GM18499 (cell line): ENCODE measurements around the gene ACSS1.

Experiments used
- ATAC-seq: cut with Tn5 transposase; IDR thresholded peaks from one replicate; pipeline ENCODE4 v1.9.1; 2021; ENCODE audit warnings: moderate number of reproducible peaks; ENCODE audit not compliant: insufficient read depth, unreplicated experiment

Gene ACSS1

GRCh38 chr20:25079171-25079570 lies 21.2 kb upstream of the ACSS1 start:
- ATAC-seq: no peak

DNA sequence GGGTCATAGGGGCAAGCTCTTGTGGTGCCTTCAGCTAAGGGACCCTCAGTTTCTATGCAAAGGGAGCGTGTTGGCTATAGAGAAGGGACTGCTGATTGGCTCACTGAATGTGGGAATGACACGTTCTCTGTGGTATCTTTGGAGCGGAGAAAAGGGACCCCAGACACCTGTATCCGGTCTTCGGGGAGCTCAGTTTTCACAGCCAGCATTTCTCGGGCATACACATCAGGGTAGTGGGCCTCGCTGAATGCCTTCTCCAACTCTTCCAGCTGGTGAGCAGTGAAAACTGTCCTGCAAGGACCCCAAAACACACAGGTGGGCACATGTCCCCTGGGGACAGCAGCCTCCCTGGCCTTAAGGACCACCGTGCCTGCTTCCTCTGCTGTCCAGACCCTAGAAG lies 20.7 kb upstream of the ACSS1 start:
- no peak for ATAC-seq

- no peak for ATAC-seq
Observed at GRCh38 chr20:25077610-25078169, 19.8 kb upstream of the ACSS1 start.

DNA sequence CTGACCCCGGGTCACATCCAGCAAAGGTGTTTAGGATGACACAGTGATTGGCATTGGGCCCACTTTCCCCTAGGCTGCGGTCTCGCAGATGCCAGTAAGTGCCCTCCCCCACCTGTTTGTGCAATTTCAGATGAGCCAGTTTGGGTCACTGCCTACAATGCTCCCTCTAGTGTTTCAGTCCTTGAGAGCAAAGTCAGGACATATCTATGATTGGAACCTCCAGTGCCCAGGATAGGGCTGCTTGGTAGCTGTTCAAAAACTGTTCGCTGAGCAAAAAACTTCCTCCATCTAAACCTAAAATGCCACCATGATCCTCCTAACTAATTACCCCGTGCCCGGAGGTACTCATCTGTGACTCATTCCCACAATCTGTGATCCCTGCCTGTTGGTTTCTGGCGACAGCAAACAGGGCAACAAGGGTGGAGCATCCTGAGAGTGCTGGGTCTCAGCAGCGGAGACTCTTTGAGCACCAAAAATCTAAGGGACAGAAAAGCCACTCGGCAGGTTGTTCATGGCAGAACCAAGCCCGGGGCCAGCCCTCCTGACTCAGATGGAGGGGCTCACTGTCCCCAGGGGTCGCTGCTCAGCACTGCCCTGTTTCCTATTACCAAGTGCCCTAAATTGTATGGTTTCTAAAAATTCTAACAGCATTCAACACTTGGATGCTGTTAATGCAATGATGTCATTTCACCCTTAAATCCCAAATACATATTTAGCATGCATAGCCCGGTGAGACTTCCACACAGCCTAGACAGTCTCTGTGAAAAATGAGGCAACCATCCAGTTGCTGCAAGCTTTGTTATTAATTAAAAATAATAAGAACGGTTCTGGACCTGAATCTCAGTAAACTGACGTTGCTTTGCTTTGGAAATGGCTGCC lies 19.0 kb upstream of the ACSS1 start:
- ATAC-seq: no peak

DNA sequence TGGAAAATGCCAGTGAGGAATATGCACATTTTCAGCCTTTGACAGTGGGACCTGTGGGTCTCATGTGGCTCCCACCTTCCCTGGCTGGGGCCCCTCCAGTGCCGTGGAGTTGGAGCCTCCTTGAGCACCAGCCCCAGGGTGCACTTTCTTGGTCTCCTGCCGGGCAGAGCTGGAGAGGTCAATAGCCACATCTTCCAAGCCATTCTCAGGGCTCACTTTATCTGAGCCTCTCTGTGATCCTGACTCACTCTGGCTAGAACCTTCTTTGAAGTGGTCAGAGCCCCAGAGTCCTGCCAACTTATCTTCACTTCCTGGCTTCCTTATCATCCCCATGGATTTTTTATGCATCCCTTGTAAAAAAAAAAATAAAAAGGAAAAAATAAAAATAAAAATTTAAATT lies 18.3 kb upstream of the ACSS1 start:
- ATAC-seq: no peak

GRCh38 chr20:25073544-25073943 lies 15.6 kb upstream of the ACSS1 start:
- ATAC-seq: no peak

DNA sequence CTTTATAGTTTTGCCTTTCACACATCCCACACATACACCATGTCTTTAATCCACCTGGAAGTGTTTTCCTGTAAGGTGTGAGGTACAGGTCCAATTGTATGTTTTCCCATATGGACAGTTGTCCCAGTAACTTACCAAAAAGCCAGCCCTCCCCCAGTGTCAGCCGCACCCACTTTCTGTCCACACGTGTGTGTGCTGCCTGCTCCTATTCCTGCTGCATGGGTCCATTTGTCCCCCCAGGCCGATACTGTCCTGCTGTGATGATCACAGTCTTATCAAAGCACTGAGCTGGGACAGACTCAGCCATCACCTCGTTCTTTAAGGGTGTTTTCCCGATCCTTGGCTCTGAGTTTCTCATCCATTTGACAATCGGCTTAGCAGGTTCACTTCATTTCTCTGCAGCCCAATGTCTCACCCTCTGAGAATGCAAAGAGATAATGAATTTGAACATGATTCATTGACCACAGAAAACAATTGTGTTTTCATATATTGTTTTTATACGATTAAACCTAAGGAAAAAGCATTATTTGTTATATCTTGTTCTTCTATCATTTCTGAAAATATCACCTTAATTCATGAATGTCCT lies 14.4 kb upstream of the ACSS1 start:
- ATAC-seq: no peak

DNA sequence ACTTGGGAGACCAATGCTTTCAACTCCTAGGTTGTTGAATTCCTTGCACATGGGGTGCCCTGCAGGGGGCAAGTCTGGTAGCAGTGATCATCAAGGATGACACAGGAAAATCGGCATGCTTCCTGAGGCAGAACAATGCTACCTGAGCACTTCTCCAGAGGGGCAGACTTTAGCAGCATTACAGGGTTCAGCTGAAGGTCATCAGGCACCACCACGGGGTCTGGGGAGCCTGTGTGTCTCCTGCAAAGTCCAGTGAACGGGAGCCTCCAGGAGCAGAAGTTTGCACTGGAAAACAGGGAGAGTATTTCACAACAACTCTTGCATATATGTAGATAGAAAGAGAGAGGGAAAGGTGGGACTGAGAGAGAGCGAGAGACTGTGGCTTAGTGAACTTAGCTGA lies 13.8 kb upstream of the ACSS1 start:
- ATAC-seq: no peak

DNA sequence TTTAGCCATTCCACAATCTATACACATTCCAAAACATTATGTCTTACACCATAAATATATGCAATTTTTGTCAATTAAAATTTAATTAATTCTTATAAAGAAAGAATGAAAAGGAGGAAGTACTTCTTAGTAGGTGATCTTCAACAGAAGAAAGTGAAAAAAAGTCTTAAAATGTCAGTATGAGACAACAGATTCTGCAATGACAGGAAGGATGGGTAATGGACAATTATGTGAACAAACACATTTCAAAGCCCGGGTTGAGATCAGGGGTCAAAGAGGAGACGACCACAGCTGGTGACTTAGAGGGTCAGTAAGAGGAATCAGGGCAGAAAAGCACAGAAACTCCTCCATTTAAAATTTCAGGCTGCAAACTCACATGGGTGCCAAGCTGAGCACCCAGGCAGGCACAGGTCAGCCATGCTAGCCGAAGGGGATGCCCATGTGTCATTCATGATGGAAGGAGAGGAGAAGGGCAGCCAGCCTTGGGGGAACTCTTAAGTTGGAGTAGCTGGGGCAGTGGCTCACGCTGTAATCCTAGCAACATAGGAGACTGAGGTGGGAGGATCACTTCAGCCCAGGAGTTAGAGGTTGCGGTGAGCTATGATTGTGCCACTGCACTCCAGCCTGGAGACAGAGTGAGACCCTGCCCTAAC lies 13.0 kb upstream of the ACSS1 start:
- no peak for ATAC-seq

GRCh38 chr20:25067102-25067987 lies 9.4 kb upstream of the ACSS1 start:
- ATAC-seq: no peak

- ATAC-seq: no peak
Observed at GRCh38 chr20:25066386-25066785, 8.4 kb upstream of the ACSS1 start.

- ATAC-seq: no peak
Observed at GRCh38 chr20:25065625-25066338, 7.8 kb upstream of the ACSS1 start.

- no peak for ATAC-seq
Observed at GRCh38 chr20:25065072-25065624, 7.2 kb upstream of the ACSS1 start.

GRCh38 chr20:25064561-25065071 lies 6.7 kb upstream of the ACSS1 start:
- no peak for ATAC-seq

DNA sequence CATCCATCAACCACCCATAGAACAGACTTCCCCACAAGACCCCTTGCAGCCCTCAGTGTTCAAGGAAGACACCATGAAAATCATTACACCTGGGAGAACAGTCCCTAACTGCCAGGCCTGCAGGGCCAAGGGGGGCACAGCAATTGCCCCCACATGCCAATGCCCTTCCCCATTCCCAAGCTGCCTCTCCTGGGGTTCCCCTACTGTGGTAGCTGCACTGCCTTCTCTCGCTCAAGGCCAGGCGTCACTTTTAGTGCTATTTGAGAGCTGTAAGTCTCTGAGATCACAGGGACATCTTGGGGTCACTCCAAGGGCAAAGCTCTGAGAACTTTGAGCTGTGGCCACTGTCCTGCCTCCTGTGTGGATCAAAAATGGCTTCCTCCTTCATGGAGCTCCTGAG lies 6.0 kb upstream of the ACSS1 start:
- ATAC-seq: no peak

DNA sequence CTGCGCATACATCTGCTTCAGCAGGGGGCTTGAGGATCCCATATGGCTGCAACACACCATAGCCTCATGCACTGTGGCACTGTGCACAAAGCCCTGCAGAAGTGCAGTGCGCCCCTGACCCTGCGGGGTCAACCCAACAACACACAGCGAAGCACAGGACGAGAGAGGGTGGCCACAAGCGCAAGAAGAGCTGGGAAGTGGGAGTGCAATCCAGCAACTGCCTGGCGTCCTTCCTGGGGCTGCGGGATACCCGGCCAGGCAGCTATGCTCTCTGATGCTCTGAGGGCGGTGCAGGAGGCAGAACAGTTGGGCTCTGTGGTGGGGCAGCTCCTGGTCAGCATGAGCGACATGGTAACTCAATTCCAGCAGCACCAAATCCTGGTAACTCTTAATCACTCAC lies 5.6 kb upstream of the ACSS1 start:
- no peak for ATAC-seq

GRCh38 chr20:25062841-25063240 lies 4.9 kb upstream of the ACSS1 start:
- no peak for ATAC-seq

GRCh38 chr20:25061821-25062530 lies 4.0 kb upstream of the ACSS1 start:
- ATAC-seq: no peak
